Brain pericyte (primary cell): ENCODE measurements around the gene PTCH2.

Experiments
- DNase-seq: peaks from one replicate; pipeline ENCODE4 v3.0.0-alpha.2; 2012; ENCODE audit warnings: low read depth, low spot score

PTCH2 gene

GRCh38 chr1:44778705-44779576 lies 64.1 kb downstream of the PTCH2 start:
- no peak for DNase-seq

DNA sequence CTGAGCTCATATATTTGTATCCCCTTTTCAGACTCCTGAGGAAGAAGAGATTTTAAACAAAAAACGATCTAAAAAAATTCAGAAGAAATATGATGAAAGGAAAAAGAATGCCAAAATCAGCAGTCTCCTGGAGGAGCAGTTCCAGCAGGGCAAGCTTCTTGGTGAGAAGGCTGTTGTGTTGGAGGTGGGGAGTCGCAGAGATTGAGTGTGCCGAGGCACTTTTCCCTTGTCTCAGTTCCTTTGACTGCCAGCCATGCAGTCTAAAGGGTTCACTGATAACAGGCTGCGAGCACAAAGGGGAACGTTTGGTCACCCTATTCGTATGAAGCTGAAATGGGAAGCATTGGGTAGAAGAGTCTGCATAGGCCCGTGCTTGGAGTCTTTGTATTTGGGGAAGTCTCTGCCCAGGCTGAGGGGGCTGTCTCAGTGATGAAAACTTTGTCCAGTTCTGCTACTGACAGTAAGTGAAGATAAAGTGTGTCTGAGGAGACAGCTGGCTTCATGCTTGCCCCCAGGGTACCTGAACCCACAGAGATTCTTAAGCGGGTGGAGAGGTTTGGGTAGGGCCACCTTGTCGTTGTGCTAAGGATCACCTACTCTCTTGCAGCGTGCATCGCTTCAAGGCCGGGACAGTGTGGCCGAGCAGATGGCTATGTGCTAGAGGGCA lies 65.0 kb downstream of the PTCH2 start:
- no peak for DNase-seq

DNA sequence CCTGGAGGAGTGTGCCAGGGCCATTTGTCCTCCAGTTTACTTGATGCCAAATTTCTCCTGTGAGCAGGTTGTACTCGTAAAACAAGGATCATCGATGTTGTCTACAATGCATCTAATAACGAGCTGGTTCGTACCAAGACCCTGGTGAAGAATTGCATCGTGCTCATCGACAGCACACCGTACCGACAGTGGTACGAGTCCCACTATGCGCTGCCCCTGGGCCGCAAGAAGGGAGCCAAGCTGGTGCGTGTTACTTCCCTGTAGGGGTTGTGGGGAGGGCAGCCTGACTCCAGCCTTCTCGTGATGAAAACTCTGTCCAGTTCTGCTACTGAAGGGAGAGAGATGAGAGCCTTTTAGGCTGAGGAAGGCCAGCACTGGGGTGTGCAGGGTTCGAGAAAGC lies 65.5 kb downstream of the PTCH2 start:
- DNase-seq = no peak

GRCh38 chr1:44776730-44777068 lies 66.4 kb downstream of the PTCH2 start:
- no peak for DNase-seq

GRCh38 chr1:44775930-44776729 lies 66.9 kb downstream of the PTCH2 start:
- DNase-seq = no peak

DNA sequence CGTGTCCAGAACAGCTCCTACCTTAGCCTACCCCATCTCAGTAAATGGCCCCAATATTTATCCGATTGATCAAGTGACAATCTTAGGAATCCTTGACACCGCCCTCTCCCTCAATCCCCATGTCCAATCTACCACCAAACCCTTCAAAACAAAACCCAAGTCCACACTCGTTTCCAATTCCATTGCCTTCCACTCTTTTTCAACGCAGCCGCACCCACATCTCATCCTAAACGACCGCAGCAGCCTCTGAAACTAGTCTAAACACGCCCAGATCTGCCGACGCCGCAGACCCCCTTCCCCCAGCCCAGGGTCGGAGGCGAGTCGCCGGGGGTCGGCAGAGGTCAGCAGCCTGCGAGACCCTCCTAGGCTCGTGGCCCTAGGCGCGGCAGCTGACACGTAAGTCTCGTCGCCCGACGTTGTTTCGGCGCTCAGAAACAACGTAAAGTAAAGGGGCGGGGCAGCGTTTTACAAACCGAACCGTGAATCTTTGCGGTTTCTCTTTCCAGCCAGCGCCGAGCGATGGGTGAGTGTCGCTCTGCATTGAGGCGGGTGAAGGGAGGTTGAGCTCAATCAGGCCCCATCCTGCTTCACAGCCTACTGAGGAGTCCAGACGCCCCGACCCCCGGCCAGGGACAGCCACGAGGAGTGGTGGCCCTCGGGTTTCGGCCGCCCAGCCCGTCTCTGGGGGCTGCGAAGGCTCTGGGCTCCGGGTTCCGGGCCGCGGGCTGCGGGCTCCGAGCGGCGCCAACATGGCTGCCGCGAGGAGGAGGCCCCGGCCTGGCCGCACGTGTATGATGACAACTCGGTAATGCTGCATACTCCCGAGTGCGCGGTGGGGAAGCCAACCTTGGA lies 67.7 kb downstream of the PTCH2 start, which contains the start of gene RPS8:
Gene RPS8 (plus strand): TSS at position 463 of the 852 bp plus-strand sequence. CDS start 57 bp downstream, at position 520.
- peak; percentile 75 for DNase-seq
